DMS 273 treated with DMSO at 0.1 percent for 48 hours (cell line): ENCODE results near the gene TSLP.

ENCODE experiments used
- DNase-seq: peaks from one replicate; lab custom pipeline; 2025; lab: John Stamatoyannopoulos, UW

The TSLP gene

DNA sequence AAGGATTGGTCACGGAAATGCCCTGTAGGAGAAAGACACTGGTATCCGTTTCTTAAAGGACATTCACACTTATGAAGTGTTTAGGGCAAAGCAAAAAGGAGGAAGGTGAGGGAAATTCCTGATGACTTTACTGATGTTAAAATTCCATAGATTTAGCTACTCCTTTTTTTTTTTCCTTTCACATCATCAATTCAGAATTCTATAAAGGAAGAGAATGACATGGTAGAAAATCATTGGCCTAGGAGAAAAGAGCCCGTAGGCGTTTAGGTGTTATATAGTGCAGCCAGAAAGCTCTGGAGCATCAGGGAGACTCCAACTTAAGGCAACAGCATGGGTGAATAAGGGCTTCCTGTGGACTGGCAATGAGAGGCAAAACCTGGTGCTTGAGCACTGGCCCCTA is at the start of gene TSLP:
Gene TSLP, plus strand, starts transcription at position 301 of the 400 bp plus-strand sequence. CDS start 178 bp downstream, outside the sequence.
- no peak for DNase-seq

- DNase-seq, result no peak
Measured at GRCh38 chr5:111022301-111022700, 49.2 kb upstream of the TSLP start.

DNA sequence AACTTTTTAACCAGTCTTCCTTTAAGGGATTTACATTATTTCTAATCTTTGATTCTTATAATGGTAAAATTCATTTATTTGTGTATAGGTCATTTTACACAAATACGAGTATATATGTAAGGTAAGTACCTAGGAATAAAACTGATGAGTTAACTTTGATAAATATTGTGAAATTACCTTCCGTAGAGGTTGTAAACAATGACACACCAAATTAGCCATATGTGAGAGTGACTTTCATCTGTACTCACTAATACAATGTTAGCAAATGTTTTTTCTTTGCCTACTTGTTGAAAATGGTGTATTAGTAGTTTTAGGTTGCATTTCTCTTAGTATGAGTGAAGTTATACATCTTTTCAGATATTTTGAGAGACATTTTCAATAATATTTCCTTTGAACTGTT is 42.6 kb upstream of the TSLP start:
- no peak for DNase-seq

DNA sequence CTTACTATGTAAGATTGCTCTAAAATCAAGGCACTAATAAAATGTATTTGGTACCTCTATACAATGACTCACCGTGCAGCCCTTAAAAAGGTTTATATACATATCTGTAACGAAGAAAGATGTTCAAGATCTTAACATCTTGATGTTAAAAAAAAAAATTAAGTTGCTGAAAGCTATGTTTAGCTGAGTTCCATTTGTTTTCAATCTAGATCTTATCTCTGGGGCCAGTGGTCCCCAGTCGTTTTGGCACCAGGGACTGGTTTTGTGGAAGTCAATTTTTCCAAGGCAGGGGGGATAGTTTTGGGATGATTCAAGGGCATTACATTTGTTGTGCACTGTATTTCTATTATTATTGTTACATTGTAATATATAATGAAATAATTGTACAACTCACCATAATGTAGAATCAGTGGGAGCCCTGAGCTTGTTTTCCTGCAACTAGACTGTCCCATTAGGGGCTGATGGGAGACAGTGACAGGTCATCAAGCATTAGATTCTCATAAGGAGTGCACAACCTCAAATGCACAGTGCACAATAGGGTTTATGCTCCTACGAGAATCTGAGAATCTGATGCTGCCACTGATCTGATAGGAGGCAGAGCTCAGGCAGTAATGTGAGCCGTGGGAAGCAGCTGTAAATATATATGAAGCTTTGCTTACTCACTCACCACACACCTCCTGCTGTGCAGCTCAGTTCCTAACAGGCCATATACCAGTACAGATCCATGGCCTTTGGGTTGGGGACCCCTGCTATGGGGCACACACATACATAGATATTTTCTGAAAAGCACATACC is 27.6 kb upstream of the TSLP start:
- DNase-seq, result no peak

- no peak for DNase-seq
Measured at GRCh38 chr5:111058064-111058463, 13.4 kb upstream of the TSLP start.

- no peak for DNase-seq
Measured at GRCh38 chr5:111060169-111060568, 11.3 kb upstream of the TSLP start.

- DNase-seq, result no peak
Measured at GRCh38 chr5:111061618-111062017, 9.9 kb upstream of the TSLP start.

GRCh38 chr5:111063709-111064322 is 7.7 kb upstream of the TSLP start:
- DNase-seq, result no peak

GRCh38 chr5:111066261-111066938 is 5.1 kb upstream of the TSLP start:
- DNase-seq, result no peak

- DNase-seq, result no peak
Measured at GRCh38 chr5:111068213-111068612, 3.3 kb upstream of the TSLP start.

DNA sequence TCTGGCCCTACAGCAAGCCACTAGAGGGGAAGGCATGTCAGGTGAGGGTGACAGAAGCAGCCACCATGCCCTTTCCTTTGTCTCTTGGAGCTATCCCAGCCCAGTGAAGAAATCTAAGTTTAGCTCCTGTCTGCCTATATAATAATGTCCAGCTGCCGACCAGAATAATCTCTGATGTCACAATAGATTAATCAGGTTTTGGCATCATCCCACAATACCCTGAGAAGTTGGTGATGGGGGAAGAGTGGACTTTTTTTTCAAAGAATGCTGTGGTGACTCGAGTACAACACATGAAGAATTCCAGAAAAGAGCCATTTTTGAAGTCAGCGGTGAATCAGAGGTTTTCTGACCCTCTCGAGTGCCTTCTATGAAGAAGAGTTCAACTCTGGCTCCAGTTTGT is 1.7 kb upstream of the TSLP start:
- no peak for DNase-seq

DNA sequence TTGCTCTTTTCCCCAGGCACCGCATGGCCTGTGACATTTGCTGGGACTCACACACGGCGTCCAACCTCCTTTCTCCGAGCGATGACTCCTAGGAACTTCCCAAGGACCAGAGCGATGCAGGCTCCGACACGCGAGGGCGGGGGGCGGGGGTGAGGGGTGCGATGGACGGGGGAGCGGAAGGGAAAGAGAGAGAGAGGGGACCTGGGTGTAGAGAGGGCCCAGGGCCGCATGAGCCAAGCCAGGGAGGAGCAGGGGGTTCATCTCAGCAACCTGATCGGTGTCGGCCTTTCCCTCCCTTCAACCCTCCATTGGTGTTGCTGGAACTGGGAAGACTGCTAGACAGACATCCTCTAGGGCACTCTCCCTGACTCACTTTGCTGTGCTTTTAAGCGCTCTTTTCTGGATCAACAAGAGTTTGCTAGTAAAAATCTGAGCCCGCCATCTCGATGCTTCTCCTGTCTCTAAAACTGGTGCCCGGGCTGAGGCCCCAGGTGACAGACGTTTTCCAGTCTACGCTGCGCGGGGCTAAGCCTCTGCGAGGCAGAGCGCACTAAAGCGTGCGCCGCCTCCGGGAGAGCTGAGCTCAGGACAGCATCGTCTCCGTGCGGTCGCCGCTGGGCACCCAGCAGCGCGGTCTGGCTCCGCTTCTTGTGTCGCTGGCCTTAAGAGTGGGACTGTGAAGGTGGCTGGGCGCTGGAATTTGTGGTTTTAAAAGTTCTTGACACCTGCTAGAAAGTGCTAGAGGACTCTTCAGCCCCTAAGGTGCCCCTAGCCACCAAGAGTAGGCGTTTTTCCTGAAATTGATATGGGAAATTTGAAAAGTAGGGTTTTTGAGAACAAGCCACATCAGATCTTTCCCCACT is 1.0 kb upstream of the TSLP start:
- DNase-seq, result no peak

GRCh38 chr5:111072949-111073682 is 1.6 kb downstream of the TSLP start:
- DNase-seq, result peak; percentile 34

- DNase-seq, result no peak
Measured at GRCh38 chr5:111074244-111074643, 2.7 kb downstream of the TSLP start.

- DNase-seq, result no peak
Measured at GRCh38 chr5:111075520-111075919, 4.0 kb downstream of the TSLP start.

- DNase-seq, result no peak
Measured at GRCh38 chr5:111076091-111076490, 4.6 kb downstream of the TSLP start.

- no peak for DNase-seq
Measured at GRCh38 chr5:111077678-111078077, 6.2 kb downstream of the TSLP start.

DNA sequence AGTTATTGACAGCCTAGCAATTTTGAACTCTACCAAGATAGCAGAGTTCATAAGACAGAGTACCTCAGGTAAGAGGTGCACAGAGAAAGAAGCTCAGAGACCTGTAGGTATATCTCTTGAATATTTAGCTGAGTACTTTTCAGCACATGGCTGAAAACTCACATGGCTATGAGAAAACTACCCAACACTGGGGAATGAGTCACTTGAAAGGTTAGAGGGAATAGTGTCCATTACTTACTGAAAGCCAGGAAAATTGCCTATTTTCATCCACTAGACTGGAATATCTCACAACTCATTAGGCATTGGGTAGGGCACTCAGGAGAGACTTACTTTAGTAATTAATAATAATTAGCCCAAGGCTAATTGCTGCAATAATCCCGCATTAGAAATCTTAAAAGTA is 8.3 kb downstream of the TSLP start:
- no peak for DNase-seq

GRCh38 chr5:111083323-111083722 is 11.8 kb downstream of the TSLP start:
- DNase-seq, result no peak

GRCh38 chr5:111092062-111092853 is 20.7 kb downstream of the TSLP start, which contains the start of gene WDR36:
Gene WDR36, plus strand, starts transcription at chr5:111092348. Its CDS starts 109 bp downstream, at chr5:111092457.
- DNase-seq, result peak; percentile 90
